Hindlimb muscle (tissue), 1 donor: Measurements from ENCODE around the gene TAPBPL. TPM values are rescaled to one million over a fixed set of nuclear protein-coding genes. Genes with fewer than 3 reads are reported as not detected.
A peak's percentile ranks its signal among the peaks of the same experiment; 100 is the strongest.
"Not testable (repeated sequence)": the region's sequence is repeated elsewhere in the genome, so short reads cannot be mapped to it uniquely, and the experiment has no call there.

Experiments used
- DNase-seq: peaks from one replicate; pipeline ENCODE4 v3.0.0-alpha.2; 2013
- polyA plus RNA-seq: library from polyadenylated mRNA; unstranded; fragments of 120-200 nt; gene quantifications from one replicate; pipeline ENCODE4 v1.2.1, GENCODE V29; 2013; ENCODE audit not compliant: insufficient read length

TAPBPL gene
- polyA plus RNA-seq, 1 donor: 10.3 TPM

GRCh38 chr12:6493497-6494257 lies 41.8 kb downstream of the TAPBPL start, which contains the start of gene NCAPD2:
TSS of gene NCAPD2 (plus strand) at chr12:6494102. CDS start at chr12:6495099, 997 bp downstream.
- DNase-seq: peak; percentile 94

DNA sequence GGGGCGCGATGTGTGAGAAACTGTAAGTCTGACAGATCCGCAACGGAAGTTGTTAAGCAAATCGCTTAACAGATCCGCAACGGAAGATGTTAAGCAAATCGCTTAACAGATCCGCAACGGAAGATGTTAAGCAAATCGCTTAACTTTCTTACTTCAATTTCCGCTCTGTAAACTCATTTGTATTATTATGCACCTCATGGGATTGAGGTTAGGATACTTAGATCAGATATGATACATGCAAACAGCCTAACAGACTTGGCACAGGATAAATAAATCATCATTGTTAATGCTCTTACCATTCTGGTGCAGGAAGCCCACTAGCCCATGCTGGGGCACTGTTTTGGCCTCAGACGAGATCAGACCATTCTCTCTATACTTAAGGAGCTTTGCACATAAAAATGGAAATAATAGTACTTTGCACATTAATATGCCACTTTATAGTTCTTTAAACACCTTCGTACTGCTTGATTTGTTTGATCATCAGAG lies 42.5 kb downstream of the TAPBPL start:
- no peak for DNase-seq

- DNase-seq: no peak
Observed at GRCh38 chr12:6494968-6495367, 43.1 kb downstream of the TAPBPL start.

GRCh38 chr12:6497291-6497690 lies 45.4 kb downstream of the TAPBPL start:
- DNase-seq: not testable (repeated sequence)

- DNase-seq: no peak
Observed at GRCh38 chr12:6500466-6500865, 48.6 kb downstream of the TAPBPL start.

DNA sequence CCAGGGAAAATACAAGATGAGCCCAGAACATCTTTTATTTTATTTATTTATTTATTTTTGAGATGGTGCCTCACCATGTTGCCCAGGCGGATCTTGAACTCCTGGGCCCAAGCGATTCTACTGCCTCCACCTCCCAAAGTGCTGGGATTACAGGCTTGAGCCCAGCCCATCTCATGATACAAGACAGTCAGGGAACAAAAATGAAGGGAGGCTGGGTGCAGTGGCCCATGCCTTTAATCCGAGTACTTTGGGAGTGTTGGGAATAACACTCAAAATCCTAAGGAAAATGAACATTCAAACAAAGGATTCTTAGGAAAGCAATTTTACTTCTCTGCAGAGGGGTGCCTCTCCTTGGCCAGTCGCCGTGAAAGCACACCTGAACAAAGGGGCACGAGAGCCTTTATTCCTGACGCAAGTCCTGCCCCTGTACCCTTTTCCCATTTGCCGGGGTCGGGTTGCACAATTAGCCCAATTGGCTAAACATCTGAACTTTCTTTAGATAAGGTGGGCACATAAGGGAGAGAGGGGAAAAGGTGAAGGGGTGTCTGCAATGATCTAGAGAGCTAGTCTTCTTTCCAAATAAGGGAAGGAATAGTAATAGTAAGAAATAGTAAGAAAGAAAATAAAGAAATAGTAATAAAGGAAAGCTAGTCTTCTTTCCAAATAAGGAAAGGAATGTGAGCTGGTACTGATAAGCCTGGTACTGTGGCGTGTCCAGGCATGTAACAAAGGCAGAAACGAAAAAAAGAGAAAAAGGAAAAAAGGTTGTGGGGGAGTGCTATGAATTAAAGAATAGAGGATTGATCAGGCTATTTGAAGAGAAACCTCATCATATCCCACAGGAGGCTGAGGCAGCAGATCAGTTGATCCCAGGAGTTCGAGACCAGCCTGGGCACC lies 55.5 kb downstream of the TAPBPL start:
- no peak for DNase-seq

DNA sequence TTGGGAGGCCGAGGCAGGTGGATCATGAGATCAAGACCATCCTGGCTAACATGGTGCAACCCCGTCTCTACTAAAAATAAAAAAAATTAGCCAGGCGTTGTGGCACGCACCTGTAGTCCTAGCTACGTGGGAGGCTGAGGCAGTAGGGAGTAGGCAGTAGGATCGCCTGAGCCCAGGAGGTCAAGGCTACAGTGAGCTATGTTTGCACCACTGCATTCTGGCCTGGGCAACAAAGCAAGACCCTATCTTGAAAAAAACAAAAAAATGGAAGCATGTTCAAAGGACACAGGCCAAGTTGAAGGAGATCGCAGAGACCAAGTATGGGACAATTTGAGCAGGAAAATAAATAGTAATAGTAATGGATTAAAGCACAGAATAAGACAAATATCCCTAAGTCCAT lies 56.2 kb downstream of the TAPBPL start:
- DNase-seq: no peak

Other genes with a start within 250 kb of the TAPBPL start
- gene PLEKHG6, start 141.4 kb upstream of the TAPBPL start, polyA plus RNA-seq: 1.7 TPM
- 86.3 TPM for gene TNFRSF1A, start 110.0 kb upstream of the TAPBPL start, polyA plus RNA-seq
- 0.49 TPM for gene SCNN1A, start 76.5 kb upstream of the TAPBPL start, polyA plus RNA-seq
- gene LTBR, start 67.9 kb upstream of the TAPBPL start, polyA plus RNA-seq: 53.9 TPM
- gene CD27, start 7.1 kb upstream of the TAPBPL start, polyA plus RNA-seq: 0.71 TPM
- 11.9 TPM for gene VAMP1, start 18.6 kb downstream of the TAPBPL start, polyA plus RNA-seq
- gene MRPL51, start 41.2 kb downstream of the TAPBPL start, polyA plus RNA-seq: 112 TPM
- gene NCAPD2, start 42.1 kb downstream of the TAPBPL start, polyA plus RNA-seq: 36.9 TPM
- 5,261 TPM for gene GAPDH, start 82.5 kb downstream of the TAPBPL start, polyA plus RNA-seq
- 41.0 TPM for gene IFFO1, start 104.0 kb downstream of the TAPBPL start, polyA plus RNA-seq
- 25.7 TPM for gene NOP2, start 116.2 kb downstream of the TAPBPL start, polyA plus RNA-seq
- 174 TPM for gene CHD4, start 155.3 kb downstream of the TAPBPL start, polyA plus RNA-seq
- gene LPAR5, start 183.9 kb downstream of the TAPBPL start, polyA plus RNA-seq: 2.4 TPM
- 2.9 TPM for gene ACRBP, start 195.4 kb downstream of the TAPBPL start, polyA plus RNA-seq
- gene ING4, start 211.1 kb downstream of the TAPBPL start, polyA plus RNA-seq: 47.6 TPM
- gene ZNF384, start 237.3 kb downstream of the TAPBPL start, polyA plus RNA-seq: 50.4 TPM
- 2.4 TPM for gene PIANP, start 248.8 kb downstream of the TAPBPL start, polyA plus RNA-seq